Chondrocyte (in vitro differentiated cells): Measurements from ENCODE around the gene COG2. TPM values are rescaled to one million over a fixed set of nuclear protein-coding genes. Genes with fewer than 3 reads are reported as not detected.

Experiments
- DNase-seq: peaks from one replicate; pipeline ENCODE4 v3.0.0; 2021; ENCODE audit warnings: mixed read lengths, low spot score
- H3K27ac Mint-ChIP-seq: one replicate; pipeline ENCODE4 v1.8.0; 2021; ENCODE audit warnings: mild to moderate bottlenecking, moderate library complexity, mixed read lengths; ENCODE audit not compliant: unreplicated experiment
- H3K27me3 Mint-ChIP-seq: 2 replicates; pipeline ENCODE4 v1.8.0; 2021; ENCODE audit warnings: low read depth, mixed read lengths
- H3K36me3 Mint-ChIP-seq: 2 replicates; pipeline ENCODE4 v1.8.0; 2021; ENCODE audit warnings: low read depth, mixed read lengths
- H3K4me1 Mint-ChIP-seq: 2 replicates; pipeline ENCODE4 v1.8.0; 2021; ENCODE audit warnings: low read depth, mild to moderate bottlenecking, mixed read lengths
- H3K4me3 Mint-ChIP-seq: one replicate; pipeline ENCODE4 v1.8.0; 2021; ENCODE audit warnings: mild to moderate bottlenecking, moderate library complexity, mixed read lengths; ENCODE audit not compliant: unreplicated experiment
- H3K9me3 Mint-ChIP-seq: 2 replicates; pipeline ENCODE4 v1.8.0; 2021; ENCODE audit warnings: low read depth, mixed read lengths
- CTCF ChIP-seq: fragments of 200-600 bp; sonication (generic); IDR thresholded peaks from 2 replicates; pipeline ENCODE4 v1.5.0; 2021; ENCODE audit warnings: antibody characterized with exemption, mild to moderate bottlenecking, moderate library complexity
- total RNA-seq: library from RNA; stranded (reverse); gene quantifications from 3 replicates; pipeline ENCODE4 v1.2.1, GENCODE V29; 2021

The COG2 gene
- total RNA-seq, 1 donor from 2014 or later = 24.1 TPM

DNA sequence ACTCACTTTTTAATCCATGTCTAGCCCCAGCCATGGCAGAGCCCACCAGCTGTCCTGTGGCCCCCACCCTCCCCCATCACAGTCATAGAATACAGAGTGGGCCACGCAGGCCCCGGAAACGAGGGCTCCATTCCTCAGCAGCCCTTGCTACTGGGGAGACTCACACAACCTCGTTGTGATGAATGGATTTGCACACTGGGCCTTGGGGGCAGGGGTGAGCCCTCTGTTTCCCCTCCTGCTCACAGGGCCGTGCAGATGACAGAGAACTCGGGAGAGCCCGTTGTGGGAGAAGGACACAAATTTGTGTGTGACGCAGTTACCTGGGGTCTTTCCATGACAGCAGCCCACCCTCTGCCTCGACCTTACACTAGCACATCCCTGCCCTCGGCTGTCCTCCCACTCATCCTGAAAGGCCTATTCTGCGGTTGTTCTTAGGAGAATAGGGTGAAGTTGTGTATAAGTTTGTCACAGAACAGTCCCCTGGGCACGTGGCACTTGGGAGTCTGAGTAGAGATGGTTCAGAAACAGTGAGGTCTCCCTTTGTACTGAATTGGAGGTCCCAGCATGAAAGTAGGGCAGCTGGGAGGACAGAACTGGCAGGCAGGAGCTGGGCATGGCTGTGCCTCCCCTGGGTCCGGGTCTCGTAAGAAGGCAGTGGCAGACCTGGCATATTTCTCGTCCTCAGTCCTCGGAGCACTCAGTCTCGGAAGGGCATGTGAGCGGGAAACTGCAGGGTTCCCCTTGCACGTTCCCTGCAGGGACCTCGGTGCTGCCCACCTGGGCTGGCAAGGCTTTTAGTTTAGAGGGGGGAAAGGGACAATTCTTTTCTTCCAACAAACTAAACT, 64.8 kb downstream of the COG2 start:
- peaks cover 34% of the 10 kb centered on the region for H3K36me3 Mint-ChIP-seq
- no peak overlapping the region for H3K4me3 Mint-ChIP-seq
- H3K27ac Mint-ChIP-seq = no peak overlapping the region
- TF ChIP-seq CTCF = no peak
- DNase-seq = no peak
- H3K4me1 Mint-ChIP-seq = peaks cover 20% of the 10 kb centered on the region
- H3K9me3 Mint-ChIP-seq = no peaks in the 10 kb centered on the region
- peaks cover 9% of the 10 kb centered on the region for H3K27me3 Mint-ChIP-seq

GRCh38 chr1:230707732-230708630, 65.7 kb downstream of the COG2 start:
- Mint-ChIP-seq H3K4me3 (no peak overlapping the region), H3K27me3 (peaks cover 9% of the 10 kb centered on the region), H3K36me3 (peaks cover 31% of the 10 kb centered on the region), H3K9me3 (no peaks in the 10 kb centered on the region), H3K27ac (no peak overlapping the region), H3K4me1 (peaks cover 27% of the 10 kb centered on the region)
- DNase-seq = no peak
- TF ChIP-seq CTCF = no peak

GRCh38 chr1:230708631-230709580, 66.6 kb downstream of the COG2 start:
- Mint-ChIP-seq H3K27me3 (peaks cover 9% of the 10 kb centered on the region), H3K9me3 (no peaks in the 10 kb centered on the region), H3K4me3 (no peak overlapping the region), H3K27ac (no peak overlapping the region), H3K36me3 (peaks cover 31% of the 10 kb centered on the region), H3K4me1 (peaks cover 36% of the 10 kb centered on the region)
- no peak for DNase-seq
- no peak for TF ChIP-seq CTCF

DNA sequence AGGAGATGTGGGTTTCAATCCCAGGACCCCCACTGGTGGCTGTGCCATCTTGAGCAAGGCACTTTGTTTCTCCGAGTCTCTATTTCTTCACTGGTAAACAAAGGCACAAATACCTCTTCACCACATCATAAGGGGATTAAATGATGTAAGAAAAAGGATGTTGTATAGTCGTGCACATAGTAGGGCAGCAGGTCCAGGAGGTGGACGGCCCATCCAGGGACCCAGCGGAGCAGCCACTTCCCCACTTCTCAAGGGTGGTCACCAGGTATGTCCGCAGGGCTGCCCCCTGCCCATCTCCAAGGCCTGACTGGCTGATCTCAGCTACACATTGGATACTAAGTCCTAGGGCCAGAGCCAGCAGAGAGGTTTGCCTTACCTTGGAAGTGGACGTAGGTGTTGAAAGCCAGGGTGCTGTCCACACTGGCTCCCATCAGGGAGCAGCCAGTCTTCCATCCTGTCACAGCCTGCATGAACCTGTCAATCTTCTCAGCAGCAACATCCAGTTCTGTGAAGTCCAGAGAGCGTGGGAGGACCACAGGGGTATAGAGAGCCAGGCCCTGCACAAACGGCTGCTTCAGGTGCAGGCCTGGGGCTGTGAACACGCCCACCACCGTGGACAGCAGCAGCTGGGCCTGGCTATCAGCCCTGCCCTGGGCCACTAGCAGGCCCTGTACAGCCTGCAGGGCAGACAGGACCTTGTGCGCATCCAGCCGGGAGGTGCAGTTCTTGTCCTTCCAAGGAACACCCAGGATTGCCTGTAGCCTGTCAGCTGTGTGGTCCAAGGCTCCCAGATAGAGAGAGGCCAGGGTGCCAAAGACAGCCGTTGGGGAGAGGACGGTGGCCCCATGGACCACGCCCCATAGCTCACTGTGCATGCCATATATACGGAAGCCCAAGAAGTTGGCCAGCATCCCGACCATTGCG, 67.6 kb downstream of the COG2 start:
- H3K4me3 Mint-ChIP-seq = no peak overlapping the region
- DNase-seq = no peak
- H3K9me3 Mint-ChIP-seq = no peaks in the 10 kb centered on the region
- H3K27ac Mint-ChIP-seq = no peak overlapping the region
- peaks cover 9% of the 10 kb centered on the region for H3K27me3 Mint-ChIP-seq
- peaks cover 28% of the 10 kb centered on the region for H3K36me3 Mint-ChIP-seq
- TF ChIP-seq CTCF = no peak
- H3K4me1 Mint-ChIP-seq = peaks cover 46% of the 10 kb centered on the region
